Measurements from ENCODE around the gene EFNB2.

DNA sequence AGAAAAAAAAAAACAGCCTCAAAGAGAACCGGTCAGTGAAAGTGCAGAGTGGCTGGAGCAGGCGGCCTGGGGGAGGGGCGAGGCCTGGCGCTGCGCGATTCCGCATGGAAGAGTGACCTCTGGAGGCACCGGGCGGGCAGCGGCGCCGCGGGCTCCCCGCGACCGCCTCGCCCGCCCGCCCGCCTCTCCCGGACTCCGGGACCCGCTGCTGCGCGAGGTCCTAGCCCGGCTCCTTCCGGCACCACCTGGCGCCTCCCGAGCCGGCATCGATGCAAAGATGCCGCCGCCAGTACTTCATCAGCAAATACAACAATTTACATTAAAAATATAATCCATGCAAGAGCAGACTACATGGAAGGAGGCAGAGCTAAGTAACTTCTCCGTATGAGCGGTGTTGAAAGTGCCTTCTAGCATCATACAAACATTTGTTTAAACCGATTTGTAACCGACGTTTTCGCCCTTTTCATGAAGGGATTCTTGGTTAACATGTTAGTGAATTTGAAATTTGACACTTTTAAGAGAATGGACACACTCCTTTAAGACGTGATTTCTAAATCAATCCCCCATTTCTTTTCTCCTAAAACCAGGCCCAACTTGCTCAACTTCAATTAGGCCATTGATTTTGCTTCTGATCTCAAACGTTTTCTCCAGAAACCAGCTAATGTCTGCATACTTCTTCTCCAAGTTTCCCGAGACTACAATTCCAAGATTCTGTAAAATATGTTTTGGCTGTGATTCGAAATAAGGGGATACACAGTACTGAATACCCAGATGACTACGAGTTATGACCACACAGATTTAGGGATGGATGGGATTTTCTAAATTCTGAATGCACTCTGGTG is 2.1 kb downstream of the EFNB2 start:
- TF ChIP-seq ZNF274 (IDR thresholded peaks at IDR 0.05; ENCODE audit: low read depth, low read length) (no peak), SUZ12 (IDR thresholded peaks at IDR 0.05; ENCODE audit: extremely low read depth, insufficient read depth, insufficient read length) (no peak)

Measured in NT2/D1 (cell line).